H1 (cell line): ENCODE results near the gene COASY. TPM values are rescaled to one million over a fixed set of nuclear protein-coding genes. Genes with fewer than 3 reads are reported as not detected.

Experiments
- CTCF ChIA-PET: fragments of 300-600 bp; sonication (Branson Sonifier 250); formaldehyde crosslinking; loops from one replicate; lab custom pipeline; 2021; ENCODE audit not compliant: partially characterized antibody; lab: Charles Lee
- POLR2A ChIA-PET: fragments of 300-600 bp; sonication (Branson Sonifier 250); formaldehyde crosslinking; loops from one replicate; lab custom pipeline; 2021; ENCODE audit warnings: inconsistent platforms; ENCODE audit not compliant: partially characterized antibody; lab: Charles Lee
- DNase-seq, 2 experiments: peaks; one replicate each; pipeline versions ENCODE4 v3.0.0 to v3.0.0-alpha.2; 2010 to 2022; ENCODE audit warnings: low spot score in 2 of 2, low read depth in 1 of 2, mixed read lengths in 1 of 2
- FAIRE-seq: peaks from 2 replicates; lab custom pipeline; 2011; peaks lifted over from hg19 to GRCh38; lab: Jason Lieb, UNC
- H2AFZ ChIP-seq: 2 replicates; pipeline ENCODE4 v1.8.1; 2012; ENCODE audit warnings: low read length, inconsistent platforms
- H2AK5ac ChIP-seq: 2 replicates; pipeline ENCODE4 v1.6.1; 2013; ENCODE audit warnings: low read depth, low read length
- H2BK120ac ChIP-seq: replicated peaks from 2 replicates; pipeline ENCODE3; 2013; ENCODE audit warnings: low read depth, low read length, inconsistent platforms
- H2BK12ac ChIP-seq: 2 replicates; pipeline ENCODE4 v1.6.1; 2013; ENCODE audit warnings: low read depth, low read length
- H2BK15ac ChIP-seq: 2 replicates; pipeline ENCODE4 v1.6.1; 2013; ENCODE audit warnings: low read length
- H2BK20ac ChIP-seq: 2 replicates; pipeline ENCODE4 v1.6.1; 2013; ENCODE audit warnings: low read length
- H2BK5ac ChIP-seq: 2 replicates; pipeline ENCODE4 v1.6.1; 2013; ENCODE audit warnings: low read depth, low read length
- H3K14ac ChIP-seq: 2 replicates; pipeline ENCODE4 v1.6.1; 2013; ENCODE audit warnings: inconsistent platforms; ENCODE audit not compliant: insufficient read length
- H3K18ac ChIP-seq: 2 replicates; pipeline ENCODE4 v1.6.1; 2013; ENCODE audit warnings: low read length; ENCODE audit errors: extremely low read depth
- H3K23ac ChIP-seq: 2 replicates; pipeline ENCODE4 v1.6.1; 2013; ENCODE audit warnings: inconsistent platforms; ENCODE audit not compliant: insufficient read length
- H3K23me2 ChIP-seq: 2 replicates; pipeline ENCODE4 v1.6.1; 2013; ENCODE audit warnings: low read depth, low read length
- H3K27ac ChIP-seq: 2 replicates; pipeline ENCODE4 v1.6.1; 2011; ENCODE audit warnings: low read depth, low read length, inconsistent platforms
- H3K27me3 ChIP-seq, 4 experiments: replicated peaks in 1 of 4; 1 replicate in 1 of 4; 2 replicates in 3 of 4; pipeline versions ENCODE4 v1.6.1 to v1.8.1; 2011 to 2013; ENCODE audit warnings: low read length in 3 of 4, mild to moderate bottlenecking in 3 of 4, inconsistent platforms in 2 of 4, mixed read lengths in 2 of 4, moderate library complexity in 1 of 4; ENCODE audit not compliant: control insufficient read depth in 3 of 4, insufficient read depth in 3 of 4; ENCODE audit errors: extremely low read depth in 1 of 4
- H3K36me3 ChIP-seq, 4 experiments: 2 replicates each; pipeline versions ENCODE4 v1.6.1 to v1.8.1; 2011 to 2013; ENCODE audit warnings: mild to moderate bottlenecking in 4 of 4, low read length in 3 of 4, moderate library complexity in 2 of 4, control low read depth in 1 of 4, inconsistent platforms in 1 of 4; ENCODE audit not compliant: insufficient read depth in 4 of 4, control insufficient read depth in 2 of 4
- H3K4ac ChIP-seq: replicated peaks from 2 replicates; pipeline ENCODE3; 2013; ENCODE audit warnings: low read length, low read depth, mixed read lengths, inconsistent platforms; ENCODE audit not compliant: insufficient read length
- H3K4me1 ChIP-seq, 4 experiments: replicated peaks in 1 of 4; 1 replicate in 1 of 4; 2 replicates in 3 of 4; pipeline versions ENCODE4 v1.6.1 to v1.8.1; 2011 to 2013; ENCODE audit warnings: low read length in 3 of 4, inconsistent platforms in 2 of 4, mixed read lengths in 1 of 4; ENCODE audit not compliant: insufficient read depth in 4 of 4, control insufficient read depth in 3 of 4
- H3K4me2 ChIP-seq, 2 experiments: 2 replicates each; pipeline versions ENCODE4 v1.6.1 to v1.8.1; 2011 to 2013; ENCODE audit warnings: low read depth in 2 of 2, low read length in 2 of 2, control low read depth in 1 of 2, inconsistent platforms in 1 of 2, mild to moderate bottlenecking in 1 of 2; ENCODE audit not compliant: insufficient read depth in 1 of 2
- H3K4me3 ChIP-seq, 4 experiments: fragments of 200-600, 300-600 bp in 1 of 4; sonication (generic), shearing (Covaris generic), sonication (Bioruptor Twin) in 1 of 4; 2 replicates each; pipeline versions ENCODE4 v1.5.1 to v1.8.1; 2011 to 2016; ENCODE audit warnings: low read length in 4 of 4, low read depth in 3 of 4, control low read depth in 2 of 4, inconsistent platforms in 2 of 4, mild to moderate bottlenecking in 2 of 4, mixed read lengths in 1 of 4, moderate library complexity in 1 of 4; ENCODE audit not compliant: insufficient read depth in 2 of 4; ENCODE audit errors: extremely low read depth in 1 of 4
- H3K56ac ChIP-seq: replicated peaks from 2 replicates; pipeline ENCODE3; 2013; ENCODE audit warnings: low read depth, mild to moderate bottlenecking, mixed read lengths, low read length, inconsistent platforms; ENCODE audit not compliant: insufficient read length
- H3K79me1 ChIP-seq: 2 replicates; pipeline ENCODE4 v1.6.1; 2013; ENCODE audit warnings: low read depth, low read length, control low read depth
- H3K79me2 ChIP-seq, 2 experiments: 2 replicates each; pipeline versions ENCODE4 v1.6.1 to v1.8.1; 2012 to 2013; ENCODE audit warnings: low read length in 2 of 2, mild to moderate bottlenecking in 2 of 2, inconsistent platforms in 1 of 2; ENCODE audit not compliant: insufficient read depth in 2 of 2, control insufficient read depth in 1 of 2
- H3K9ac ChIP-seq, 4 experiments: replicated peaks in 1 of 4; 1 replicate in 1 of 4; 2 replicates in 3 of 4; pipeline versions ENCODE4 v1.6.1 to v1.8.1; 2011 to 2013; ENCODE audit warnings: low read depth in 3 of 4, low read length in 3 of 4, control low read depth in 2 of 4, mild to moderate bottlenecking in 2 of 4, moderate library complexity in 2 of 4, inconsistent platforms in 1 of 4; ENCODE audit errors: extremely low read depth in 1 of 4
- H3K9me3 ChIP-seq, 2 experiments: 2 replicates each; pipeline versions ENCODE4 v1.6.1 to v1.8.1; 2012 to 2013; ENCODE audit warnings: mild to moderate bottlenecking in 2 of 2, moderate library complexity in 2 of 2, control low read depth in 1 of 2, inconsistent platforms in 1 of 2, low read depth in 1 of 2, low read length in 1 of 2, mixed read lengths in 1 of 2; ENCODE audit not compliant: insufficient read depth in 2 of 2
- H4K20me1 ChIP-seq, 2 experiments: replicated peaks in 1 of 2; 2 replicates each; pipeline versions ENCODE3 to v1.8.1; 2011 to 2013; ENCODE audit warnings: inconsistent platforms in 2 of 2, low read length in 2 of 2, mild to moderate bottlenecking in 1 of 2; ENCODE audit not compliant: insufficient read depth in 2 of 2, control insufficient read depth in 1 of 2
- H4K5ac ChIP-seq: 2 replicates; pipeline ENCODE4 v1.6.1; 2013; ENCODE audit warnings: low read length, low read depth, mixed read lengths, inconsistent platforms; ENCODE audit not compliant: insufficient read length
- H4K8ac ChIP-seq: 2 replicates; pipeline ENCODE4 v1.8.0; 2013; ENCODE audit warnings: mild to moderate bottlenecking, moderate library complexity, low read length, inconsistent platforms; ENCODE audit not compliant: insufficient read depth; ENCODE audit errors: extremely low read depth
- H4K91ac ChIP-seq: replicated peaks from 2 replicates; pipeline ENCODE3; 2013; ENCODE audit warnings: low read length, mixed read lengths, inconsistent platforms; ENCODE audit not compliant: insufficient read length
- ASH2L ChIP-seq: fragments of 200-600, 300-600 bp; sonication (generic); IDR thresholded peaks from one replicate; pipeline ENCODE4 v1.7.1; 2017; ENCODE audit warnings: low read length
- CTBP2 ChIP-seq: IDR thresholded peaks from 2 replicates; pipeline ENCODE4 v1.7.0; 2011; ENCODE audit warnings: borderline replicate concordance, mild to moderate bottlenecking, moderate library complexity, mixed read lengths, low read length; ENCODE audit not compliant: insufficient read depth, insufficient read length
- EZH2 ChIP-seq: fragments of 200-600 bp; sonication (generic); IDR thresholded peaks from 2 replicates; pipeline ENCODE4 v1.7.1; 2012; ENCODE audit warnings: low read depth, mild to moderate bottlenecking, moderate library complexity, low read length, inconsistent platforms; ENCODE audit not compliant: severe bottlenecking
- HDAC6 ChIP-seq: IDR thresholded peaks from one replicate; pipeline ENCODE4 v1.7.1; 2012; ENCODE audit warnings: low read depth, mild to moderate bottlenecking, inconsistent platforms, low read length, moderate library complexity
- POU5F1 ChIP-seq: IDR thresholded peaks from 2 replicates; pipeline ENCODE4 v1.6.1; 2011; ENCODE audit warnings: low read depth, mild to moderate bottlenecking, low read length, moderate library complexity
- RAD21 ChIP-seq, 2 experiments: IDR thresholded peaks in 1 of 2; conservative IDR thresholded peaks in 1 of 2; 2 replicates each; pipeline ENCODE4 v1.6.1; 2011; ENCODE audit warnings: low read depth in 2 of 2, low read length in 2 of 2, improper control_type of control experiment in 1 of 2, inconsistent platforms in 1 of 2, mild to moderate bottlenecking in 1 of 2, moderate library complexity in 1 of 2
- RXRA ChIP-seq: IDR thresholded peaks from 2 replicates; pipeline ENCODE4 v1.6.1; 2011; ENCODE audit warnings: low read depth, mild to moderate bottlenecking, low read length, moderate library complexity; ENCODE audit not compliant: insufficient read depth
- SIRT6 ChIP-seq: IDR thresholded peaks from one replicate; pipeline ENCODE4 v1.7.1; 2012; ENCODE audit warnings: low read length, inconsistent platforms
- SIX5 ChIP-seq: IDR thresholded peaks from 2 replicates; pipeline ENCODE4 v1.6.1; 2011; ENCODE audit warnings: mild to moderate bottlenecking, low read depth, low read length
- SRF ChIP-seq: IDR thresholded peaks from 2 replicates; pipeline ENCODE4 v1.6.1; 2011; ENCODE audit warnings: mild to moderate bottlenecking, low read depth, low read length, moderate library complexity
- WGBS, 2 experiments: shearing (Covaris generic) in 1 of 2; methylation state at CpG; one replicate each; pipeline versions ENCODE4 v1.1.6 to v1.1.7; 2013 to 2015; ENCODE audit warnings: low lambda C conversion rate in 2 of 2, mixed read lengths in 2 of 2, inconsistent platforms in 1 of 2, low coverage in 1 of 2, missing lambda C conversion rate in 1 of 2; ENCODE audit not compliant: insufficient replicate concordance in 2 of 2, insufficient coverage in 1 of 2, insufficient read length in 1 of 2; ENCODE audit errors: extremely low coverage in 1 of 2, missing lambda C conversion rate in 1 of 2; 5-methylcytosine and 5-hydroxymethylcytosine counted together
- polyA plus RNA-seq, 7 experiments: library from polyadenylated mRNA; depleted of rRNA in 3 of 7; stranded (reverse) in 5 of 7; unstranded in 2 of 7; fragments of >200 nt in 5 of 7; fragments of 200-250 nt in 2 of 7; gene quantifications; 1 replicate in 5 of 7; 2 replicates in 1 of 7; 4 replicates in 1 of 7; pipeline versions ENCODE4 v1.2.1 to v1.2.3, GENCODE V29; 2011 to 2013; ENCODE audit warnings: missing spikeins in 2 of 7, mixed read lengths in 2 of 7
- total RNA-seq: library from RNA; stranded (reverse); fragmentation: NEBNext Ultra II Directional; extraction: Animal tissue kit (Norgen Biotek cat#: 25700); gene quantifications from 2 replicates; pipeline ENCODE4 v1.2.1, GENCODE V29; 2021

COASY gene
- total and polyA plus RNA-seq, 2 of the 8 experiments (the other 6 are each of a cell fraction or from before 2014, with no cell fraction given), result 64.5 to 100 TPM

- H2BK120ac ChIP-seq, result no peak overlapping the region
- no peak overlapping the region for H4K5ac ChIP-seq
- H3K18ac ChIP-seq, result no peak overlapping the region
- no peak overlapping the region for H3K27ac ChIP-seq
- H2AK5ac ChIP-seq, result no peak overlapping the region
- H4K20me1 ChIP-seq, result no peaks in the 10 kb centered on the region
- H3K79me1 ChIP-seq, result no peaks in the 10 kb centered on the region
- H3K4ac ChIP-seq, result no peak overlapping the region
- peaks cover 3 to 7% (median 4%) of the 10 kb centered on the region in 4 experiments; a peak in 5 of 8 replicates for H3K36me3 ChIP-seq
- no peaks in the 10 kb centered on the region; a peak in 1 of 7 replicates for H3K4me1 ChIP-seq
- H4K91ac ChIP-seq, result no peak overlapping the region
- no peak overlapping the region for H2BK12ac ChIP-seq
- no peak overlapping the region for H3K14ac ChIP-seq
- no peak for FAIRE-seq
- no peaks in the 10 kb centered on the region for H3K79me2 ChIP-seq
- no peak for DNase-seq
- 97% methylated on average over 6 of the region's 6 CpGs; no CpG with 5 or more reads in 1 of the 2 experiments for WGBS, 2 experiments
- no peak overlapping the region for H3K4me2 ChIP-seq
- H2AFZ ChIP-seq, result no peak overlapping the region
- ChIA-PET CTCF (interaction anchor here (0.9 to 1.9 kb wide), 6 partner anchors 11 to 249 kb away, joined by 3 to 11 read pairs (median 6); no protein-coding TSS in a partner anchor), POLR2A (interaction anchor here (1.9 kb wide), 1 partner anchor 10 kb away, joined by 5 read pairs; the partner anchor contains the start of gene NAGLU)
- no peak overlapping the region for H2BK15ac ChIP-seq
- no peaks in the 10 kb centered on the region for H3K9me3 ChIP-seq
- no peak overlapping the region for H3K23ac ChIP-seq
- H2BK20ac ChIP-seq, result no peak overlapping the region
- no peak overlapping the region for H3K56ac ChIP-seq
- H3K9ac ChIP-seq, result no peak overlapping the region
- H4K8ac ChIP-seq, result no peak overlapping the region
- TF ChIP-seq RXRA (no peak), CTBP2 (no peak), SIX5 (no peak), SIRT6 (no peak), RAD21 (IDR thresholded peaks at IDR 0.05 in 1 of 2, conservative IDR thresholded peaks at IDR 0.05 in 1 of 2; ENCODE audit: low read depth in 2 of 2, low read length in 2 of 2) (no peak), EZH2 (no peak), ASH2L (no peak), HDAC6 (no peak), POU5F1 (no peak), SRF (no peak)
- H3K23me2 ChIP-seq, result no peaks in the 10 kb centered on the region
- no peaks in the 10 kb centered on the region; a peak in 1 of 7 replicates for H3K27me3 ChIP-seq
- H3K4me3 ChIP-seq, result no peak overlapping the region
- no peak overlapping the region for H2BK5ac ChIP-seq
Observed at GRCh38 chr17:42526031-42526444, 35.9 kb upstream of the COASY start.
